ENCODE measurements around the gene RAB6B.

DNA sequence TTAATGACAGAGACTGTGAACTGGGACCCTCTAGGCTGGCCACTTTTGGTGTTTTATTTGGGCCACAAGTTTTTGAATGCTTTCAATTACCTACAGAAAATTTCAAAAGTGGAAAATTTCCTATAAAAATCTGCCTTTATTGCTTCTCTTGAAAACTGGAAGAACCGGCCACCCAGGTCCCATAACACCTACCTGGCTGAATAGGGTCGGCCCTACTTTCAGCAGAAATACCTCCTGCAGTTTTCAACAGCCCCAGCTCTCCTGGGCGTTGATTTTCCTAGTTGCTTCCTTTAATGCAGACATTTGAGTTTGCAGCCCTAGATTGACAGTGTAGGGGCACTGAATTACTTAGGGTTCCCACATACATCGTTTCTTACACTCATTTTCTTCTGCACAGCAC lies 90.8 kb downstream of the RAB6B start:
- TF ChIP-seq, protein P1, sequence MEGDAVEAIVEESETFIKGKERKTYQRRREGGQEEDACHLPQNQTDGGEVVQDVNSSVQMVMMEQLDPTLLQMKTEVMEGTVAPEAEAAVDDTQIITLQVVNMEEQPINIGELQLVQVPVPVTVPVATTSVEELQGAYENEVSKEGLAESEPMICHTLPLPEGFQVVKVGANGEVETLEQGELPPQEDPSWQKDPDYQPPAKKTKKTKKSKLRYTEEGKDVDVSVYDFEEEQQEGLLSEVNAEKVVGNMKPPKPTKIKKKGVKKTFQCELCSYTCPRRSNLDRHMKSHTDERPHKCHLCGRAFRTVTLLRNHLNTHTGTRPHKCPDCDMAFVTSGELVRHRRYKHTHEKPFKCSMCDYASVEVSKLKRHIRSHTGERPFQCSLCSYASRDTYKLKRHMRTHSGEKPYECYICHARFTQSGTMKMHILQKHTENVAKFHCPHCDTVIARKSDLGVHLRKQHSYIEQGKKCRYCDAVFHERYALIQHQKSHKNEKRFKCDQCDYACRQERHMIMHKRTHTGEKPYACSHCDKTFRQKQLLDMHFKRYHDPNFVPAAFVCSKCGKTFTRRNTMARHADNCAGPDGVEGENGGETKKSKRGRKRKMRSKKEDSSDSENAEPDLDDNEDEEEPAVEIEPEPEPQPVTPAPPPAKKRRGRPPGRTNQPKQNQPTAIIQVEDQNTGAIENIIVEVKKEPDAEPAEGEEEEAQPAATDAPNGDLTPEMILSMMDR (IDR thresholded peaks at IDR 0.05): no peak
- no peak for TF ChIP-seq POLR2A (IDR thresholded peaks at IDR 0.05)
